HG02610 (cell line): ENCODE data around the gene TBRG1.
"Not testable (repeated sequence)": the region's sequence is repeated elsewhere in the genome, so short reads cannot be mapped to it uniquely, and the experiment has no call there.

Experiments used
- ATAC-seq: cut with Tn5 transposase; IDR thresholded peaks from one replicate; pipeline ENCODE4 v1.9.1; 2021; ENCODE audit warnings: mild to moderate bottlenecking, moderate library complexity; ENCODE audit not compliant: unreplicated experiment

TBRG1 gene, protein sequence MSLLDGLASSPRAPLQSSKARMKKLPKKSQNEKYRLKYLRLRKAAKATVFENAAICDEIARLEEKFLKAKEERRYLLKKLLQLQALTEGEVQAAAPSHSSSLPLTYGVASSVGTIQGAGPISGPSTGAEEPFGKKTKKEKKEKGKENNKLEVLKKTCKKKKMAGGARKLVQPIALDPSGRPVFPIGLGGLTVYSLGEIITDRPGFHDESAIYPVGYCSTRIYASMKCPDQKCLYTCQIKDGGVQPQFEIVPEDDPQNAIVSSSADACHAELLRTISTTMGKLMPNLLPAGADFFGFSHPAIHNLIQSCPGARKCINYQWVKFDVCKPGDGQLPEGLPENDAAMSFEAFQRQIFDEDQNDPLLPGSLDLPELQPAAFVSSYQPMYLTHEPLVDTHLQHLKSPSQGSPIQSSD

DNA sequence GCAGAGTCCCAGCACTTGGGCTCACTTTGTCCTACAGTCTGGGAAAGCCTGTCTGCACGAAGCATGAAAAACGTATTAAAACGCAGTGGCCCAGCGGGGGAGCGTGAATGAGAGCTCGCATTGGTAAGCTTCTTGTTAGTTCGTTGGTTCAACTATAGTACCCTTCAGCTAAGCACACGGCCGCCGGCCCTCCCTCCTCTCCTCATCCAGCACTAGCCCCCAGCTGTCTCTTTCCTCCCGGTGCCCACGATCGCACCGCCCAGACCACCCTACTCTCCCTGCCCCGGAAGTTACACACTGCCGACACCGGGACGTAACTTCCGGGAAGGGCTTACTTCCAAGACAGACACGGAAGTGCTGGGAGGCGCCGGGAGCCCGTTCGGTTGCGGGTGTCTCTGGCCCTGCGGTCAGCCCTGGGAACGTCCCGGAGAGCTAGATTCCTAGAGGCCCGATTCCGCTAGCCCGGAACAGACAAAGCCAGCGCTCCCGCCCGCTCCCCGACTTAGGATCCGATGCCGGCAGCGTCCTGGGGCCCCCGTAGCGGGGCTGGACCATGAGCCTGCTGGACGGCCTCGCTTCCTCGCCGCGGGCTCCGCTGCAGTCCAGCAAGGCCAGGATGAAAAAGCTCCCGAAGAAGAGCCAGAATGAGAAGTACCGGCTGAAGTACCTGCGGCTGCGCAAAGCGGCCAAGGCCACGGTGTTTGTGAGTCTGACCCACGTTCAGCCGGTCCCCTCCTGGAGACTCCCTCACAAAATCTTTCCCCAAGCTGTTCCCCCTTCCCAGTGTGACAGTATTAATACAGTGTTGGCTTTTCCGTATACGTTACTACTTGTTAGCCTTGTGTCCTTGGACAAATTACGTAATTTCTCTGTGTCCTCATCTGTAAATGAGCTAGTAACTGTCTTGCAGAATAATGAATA, at the start of gene TBRG1:
TBRG1 (plus strand) TSS at position 334 of the 921 bp plus-strand sequence; CDS start at position 554, 220 bp downstream.
- ATAC-seq = peak; percentile 98

DNA sequence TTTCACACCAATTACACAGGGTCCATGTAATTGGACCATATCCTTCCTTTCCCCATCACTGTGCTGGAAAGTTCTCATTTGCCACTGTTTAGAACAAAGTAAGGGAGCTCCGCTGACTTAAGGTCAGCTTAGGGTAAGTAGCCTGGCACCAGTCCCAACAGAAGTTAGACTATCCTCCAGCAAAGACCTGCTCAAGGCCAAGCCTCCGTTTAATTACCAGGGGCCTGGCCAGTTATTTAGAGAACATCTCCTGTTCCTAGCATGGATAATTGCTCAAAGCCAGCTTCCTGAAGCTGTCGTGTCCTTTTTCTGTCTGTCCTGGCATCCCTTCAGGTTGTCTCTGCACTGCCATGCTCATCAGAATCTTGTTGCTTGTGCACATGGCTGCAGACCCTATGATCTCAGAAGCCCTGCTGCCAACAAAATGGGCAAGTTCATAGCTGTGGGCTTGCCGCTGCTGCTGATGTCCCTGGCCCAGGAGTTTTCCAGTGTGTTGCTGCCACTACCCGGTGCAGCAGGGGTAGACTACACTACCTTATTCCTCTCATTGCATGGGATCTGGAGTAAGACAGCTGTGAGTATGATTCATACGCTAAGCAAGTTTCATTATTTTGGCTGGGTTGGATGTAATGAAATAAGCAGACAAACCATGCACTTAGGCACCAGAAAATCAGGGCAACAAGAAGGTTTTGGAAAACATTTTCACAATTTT, 44.8 kb upstream of the TBRG1 start:
- ATAC-seq = no peak

DNA sequence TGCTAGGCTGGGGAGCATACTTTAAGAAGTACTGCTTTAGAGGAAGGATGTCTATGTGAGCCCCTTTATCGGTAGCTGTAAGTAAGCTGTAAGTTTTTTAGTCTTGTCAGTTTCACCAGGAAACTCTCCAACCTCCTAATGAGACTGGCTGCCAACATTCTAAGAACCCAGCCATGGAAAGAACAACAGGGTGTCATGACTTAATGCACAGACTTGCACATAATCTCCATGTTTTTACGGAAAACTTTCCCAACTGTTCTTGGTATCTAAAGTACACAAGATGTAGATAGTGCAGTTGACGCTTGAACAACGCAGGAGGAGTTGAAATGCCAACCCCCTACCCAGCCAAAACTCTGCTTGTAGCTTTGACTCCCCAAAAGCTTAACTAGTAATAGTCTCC, 43.9 kb upstream of the TBRG1 start:
- no peak for ATAC-seq

DNA sequence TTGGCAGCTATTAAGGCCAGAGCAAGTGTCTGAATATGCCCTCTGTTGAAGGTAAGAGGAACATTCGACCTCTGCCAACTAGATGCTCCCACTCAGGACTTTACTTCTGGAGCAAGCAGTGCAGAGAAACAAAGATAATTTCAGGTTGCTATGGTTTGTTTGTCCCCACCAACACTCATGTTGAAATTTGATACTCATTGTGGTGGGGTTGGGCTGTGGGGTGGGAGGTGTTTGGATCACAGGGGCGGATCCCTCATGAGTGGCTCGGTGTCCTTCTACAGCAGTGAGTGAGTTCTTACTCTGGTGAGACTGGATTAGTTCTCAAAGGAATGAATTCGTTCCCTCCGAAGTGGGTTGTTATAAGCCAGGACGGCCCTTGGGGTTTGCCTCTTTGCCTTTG, 40.8 kb upstream of the TBRG1 start:
- ATAC-seq = no peak

DNA sequence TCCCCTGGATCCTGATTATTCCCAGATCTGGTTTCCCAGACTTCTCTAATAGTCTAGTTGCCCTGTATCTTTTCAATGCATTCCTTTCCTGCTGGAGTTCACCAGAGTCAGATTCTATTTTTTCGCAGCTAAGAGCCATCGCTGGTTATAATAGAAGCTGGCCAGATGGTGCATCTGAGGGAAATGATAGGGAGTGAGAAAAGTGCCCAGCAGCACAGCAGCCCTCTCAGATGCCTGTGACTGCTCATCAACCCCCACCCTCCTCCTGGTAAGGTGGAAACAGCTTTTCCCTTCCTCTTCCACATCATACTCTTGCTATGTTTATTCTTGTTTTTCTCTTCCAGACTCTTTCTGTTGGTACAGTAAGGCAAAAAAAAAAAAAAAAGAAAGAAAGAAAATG, 40.1 kb upstream of the TBRG1 start:
- no peak for ATAC-seq

DNA sequence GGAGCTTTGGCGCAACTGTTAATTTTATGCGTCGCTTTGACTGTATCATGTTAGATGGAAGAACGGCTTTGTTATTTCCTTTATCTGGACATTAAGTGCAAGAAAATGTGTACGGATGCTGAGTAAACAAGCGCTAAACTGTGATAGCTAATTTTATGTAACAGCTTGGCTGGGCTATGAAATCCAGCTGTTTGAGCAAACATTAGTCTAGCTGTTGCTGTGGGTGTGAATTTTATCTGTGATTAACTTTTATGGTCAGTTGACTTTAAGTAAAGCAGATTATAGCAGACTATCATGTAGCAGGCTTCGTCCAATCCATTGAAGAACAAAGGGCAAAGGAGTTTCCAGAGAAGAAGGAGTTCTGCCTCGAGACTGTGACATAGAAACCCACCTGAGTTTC, 38.9 kb upstream of the TBRG1 start:
- ATAC-seq = no peak

DNA sequence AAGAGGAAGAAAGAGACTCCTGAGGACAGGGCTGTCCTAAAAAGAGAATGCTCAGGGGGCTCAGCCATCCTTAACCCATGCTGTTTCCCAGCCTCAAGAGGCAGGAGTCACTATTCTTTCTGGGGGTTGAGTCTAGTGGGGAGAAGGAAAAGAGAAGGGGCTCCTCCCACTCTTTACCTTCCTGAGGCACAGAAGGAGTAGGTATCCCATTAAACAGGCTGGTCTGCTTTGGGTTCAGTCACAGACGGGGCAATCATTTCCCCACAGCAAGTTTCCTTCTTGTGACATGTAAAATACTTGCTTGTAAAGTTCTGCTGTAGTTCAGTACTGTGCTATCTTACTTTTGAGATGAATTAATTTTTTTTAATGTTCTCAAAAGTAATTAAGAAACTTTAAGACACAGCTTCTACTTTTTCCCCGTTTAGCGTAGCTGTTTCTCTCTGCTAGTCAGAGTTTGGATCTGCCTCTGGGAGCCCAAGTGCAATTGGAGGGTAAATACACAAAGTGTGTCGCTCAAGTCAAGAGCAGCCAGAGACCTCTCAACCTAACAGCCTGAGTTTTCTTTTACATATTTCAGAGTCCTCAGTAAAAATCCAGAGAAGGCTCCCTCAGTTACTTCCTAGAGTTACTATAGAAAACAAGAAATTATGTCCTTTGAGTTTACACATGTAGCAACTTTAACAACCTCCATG, 37.8 kb upstream of the TBRG1 start:
- ATAC-seq = no peak

DNA sequence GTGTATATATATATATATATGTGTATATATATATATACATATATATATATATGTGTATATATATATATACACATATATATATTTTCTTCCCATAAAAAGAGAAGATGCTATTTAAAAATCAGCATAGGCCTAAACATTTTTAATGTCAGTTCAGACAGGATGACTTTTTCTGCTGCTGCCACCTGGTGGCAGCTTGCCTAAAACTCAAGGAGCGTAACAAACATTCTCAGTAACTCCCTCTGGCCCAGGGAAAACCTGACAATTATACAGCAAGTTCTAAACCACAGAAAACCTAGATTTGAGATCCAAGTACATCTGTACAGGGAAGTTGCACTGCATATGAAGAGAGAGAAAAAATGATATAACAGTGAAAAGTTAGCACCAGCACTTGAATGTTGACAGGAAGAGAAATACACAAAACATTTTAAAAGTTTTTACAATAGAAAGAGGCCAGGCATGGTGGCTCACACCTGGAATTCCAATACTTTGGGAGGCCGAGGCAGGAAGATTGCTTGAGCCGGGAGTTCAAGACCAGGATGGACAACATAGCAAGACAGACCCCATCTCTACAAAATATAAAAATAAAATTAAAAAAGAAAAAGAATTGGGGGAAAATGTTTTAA, 36.3 kb upstream of the TBRG1 start:
- peak; percentile 57 for ATAC-seq

DNA sequence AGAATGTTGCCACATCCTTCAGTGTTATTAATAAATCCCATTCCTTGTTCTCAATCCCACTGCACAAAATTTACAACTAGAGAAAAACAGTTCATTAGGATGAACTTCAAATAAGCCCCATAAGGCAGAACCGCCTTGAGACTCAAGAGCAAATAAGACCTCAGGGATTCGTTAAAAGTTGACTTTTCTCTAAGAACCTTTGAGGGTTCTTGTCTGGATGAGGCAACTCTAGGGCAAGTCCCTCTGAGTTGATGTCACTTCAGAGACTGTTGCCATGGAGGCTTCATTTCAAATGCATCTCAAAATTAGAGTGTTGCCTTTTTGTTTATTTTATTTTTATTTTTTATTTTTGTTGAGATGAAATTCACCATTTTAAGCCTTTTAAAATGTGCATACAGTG, 31.2 kb upstream of the TBRG1 start:
- no peak for ATAC-seq

DNA sequence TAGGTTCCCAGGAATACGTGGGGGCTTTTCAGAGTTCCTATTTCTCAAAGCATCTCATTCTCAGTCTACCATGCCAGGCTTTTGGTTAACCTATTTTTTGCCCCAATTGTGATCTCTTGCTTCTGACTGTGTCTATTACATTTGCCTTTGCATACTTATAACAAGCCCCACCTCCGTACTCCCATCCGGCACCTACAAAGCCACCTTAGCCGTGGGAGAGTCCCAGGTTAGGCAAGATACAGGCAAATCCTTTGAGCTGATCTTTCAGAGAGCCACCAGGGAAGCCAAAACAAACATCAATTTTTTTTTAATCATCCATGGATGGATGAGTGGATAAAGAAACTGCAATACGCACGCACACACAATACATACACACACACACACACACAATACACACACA, 30.0 kb upstream of the TBRG1 start:
- ATAC-seq = no peak

DNA sequence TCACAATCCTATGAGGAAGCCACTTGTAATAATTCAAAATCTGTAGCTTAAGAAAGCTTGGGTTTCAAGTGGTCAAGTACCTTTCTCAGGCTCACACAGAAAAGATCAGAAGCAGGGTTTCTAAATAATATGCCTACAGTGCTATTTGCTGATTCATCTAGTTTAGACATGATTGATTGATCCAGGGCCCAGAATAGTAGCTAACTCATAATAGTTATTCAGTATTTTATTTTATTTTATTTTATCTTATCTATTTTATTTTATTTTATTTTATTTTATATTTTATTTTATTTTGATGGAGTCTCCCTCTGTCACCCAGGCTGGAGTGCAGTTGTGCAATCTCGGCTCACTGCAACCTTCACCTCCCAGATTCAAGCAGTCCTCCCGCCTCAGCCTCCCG, 27.4 kb upstream of the TBRG1 start:
- ATAC-seq = no peak

DNA sequence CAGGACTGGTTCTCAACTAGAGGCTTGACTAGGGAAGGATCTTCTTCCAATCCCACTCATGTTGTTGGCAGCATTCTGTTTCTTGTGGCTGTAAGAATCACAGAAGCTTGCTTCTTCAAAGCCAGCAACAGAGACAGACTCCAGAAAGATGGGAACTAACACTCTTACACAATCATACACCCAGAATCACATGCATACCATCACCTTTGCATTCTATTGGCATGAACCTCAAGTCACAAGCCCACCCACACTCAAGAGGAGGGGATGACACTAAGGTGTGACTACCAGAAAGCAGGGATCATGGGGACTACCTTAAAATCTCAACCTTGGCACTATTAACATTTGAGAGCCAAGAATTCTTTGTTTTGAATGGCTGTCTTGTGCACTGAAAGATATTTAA, 25.0 kb upstream of the TBRG1 start:
- ATAC-seq = no peak

DNA sequence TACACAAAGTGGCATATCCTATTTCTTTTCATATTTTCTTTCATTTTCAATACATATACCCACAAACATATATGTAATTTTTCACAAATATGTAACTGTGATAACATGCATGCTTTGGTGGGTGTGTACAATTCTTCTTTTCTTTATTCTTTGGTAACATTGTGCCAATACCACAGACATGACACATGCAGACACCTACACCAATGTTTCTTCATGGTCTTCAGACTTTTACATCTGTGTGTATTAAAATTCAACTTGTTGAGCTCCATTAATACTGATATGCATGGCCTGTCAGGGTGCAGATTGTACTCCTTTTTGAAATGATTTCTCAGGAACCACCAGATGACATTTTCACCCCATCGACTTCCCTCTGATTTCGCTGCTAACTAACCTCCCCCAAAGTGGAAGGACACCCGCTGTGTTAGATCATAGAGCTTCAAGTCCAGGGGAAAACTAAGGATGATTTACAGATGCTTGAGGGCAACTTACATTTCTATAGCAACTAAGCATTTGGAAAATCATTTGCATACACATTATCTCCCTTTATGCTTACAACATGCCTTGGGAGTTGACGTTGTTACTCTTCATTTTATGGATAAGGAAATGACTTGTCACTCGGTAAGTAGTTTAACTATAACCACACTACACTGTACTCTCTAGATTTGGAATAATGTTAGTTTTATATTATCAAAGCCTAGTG, 21.9 kb upstream of the TBRG1 start:
- no peak for ATAC-seq

DNA sequence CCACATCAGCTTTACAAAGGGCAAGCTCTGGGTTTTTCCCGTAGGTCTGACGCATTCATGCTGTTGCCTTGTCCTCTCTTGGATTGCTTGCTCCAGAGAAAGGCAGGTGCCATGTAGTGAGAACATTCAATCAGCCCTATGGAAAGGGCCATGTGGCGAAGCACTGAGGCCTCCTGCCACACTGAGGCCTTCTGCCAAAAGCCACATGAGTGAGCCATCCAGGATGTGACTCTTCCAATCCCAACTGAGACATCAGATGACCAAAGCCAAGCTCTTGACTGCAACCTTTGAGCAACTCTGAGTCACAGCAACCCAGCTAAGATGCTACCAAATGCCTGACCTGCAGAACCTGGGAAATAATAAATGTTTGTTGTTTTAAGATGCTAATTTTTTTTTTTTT, 20.5 kb upstream of the TBRG1 start:
- no peak for ATAC-seq

DNA sequence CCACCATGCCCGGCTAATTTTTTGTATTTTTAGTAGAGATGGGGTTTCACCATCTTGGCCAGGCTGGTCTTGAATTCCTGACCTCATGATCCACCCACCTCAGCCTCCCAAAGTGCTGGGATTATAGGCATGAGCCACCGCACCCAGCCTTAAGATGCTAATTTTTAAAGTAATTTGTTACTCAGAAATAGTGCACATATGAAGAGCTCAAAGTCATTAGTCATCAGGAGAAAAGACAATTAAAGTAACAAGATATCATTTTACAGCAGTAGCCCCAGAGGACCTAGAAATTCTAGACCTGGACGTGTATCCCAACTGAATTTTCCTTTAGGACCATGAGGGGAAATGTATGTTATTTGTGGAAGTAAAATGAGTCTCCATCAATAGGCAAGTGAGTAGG, 19.9 kb upstream of the TBRG1 start:
- ATAC-seq = not testable (repeated sequence)

DNA sequence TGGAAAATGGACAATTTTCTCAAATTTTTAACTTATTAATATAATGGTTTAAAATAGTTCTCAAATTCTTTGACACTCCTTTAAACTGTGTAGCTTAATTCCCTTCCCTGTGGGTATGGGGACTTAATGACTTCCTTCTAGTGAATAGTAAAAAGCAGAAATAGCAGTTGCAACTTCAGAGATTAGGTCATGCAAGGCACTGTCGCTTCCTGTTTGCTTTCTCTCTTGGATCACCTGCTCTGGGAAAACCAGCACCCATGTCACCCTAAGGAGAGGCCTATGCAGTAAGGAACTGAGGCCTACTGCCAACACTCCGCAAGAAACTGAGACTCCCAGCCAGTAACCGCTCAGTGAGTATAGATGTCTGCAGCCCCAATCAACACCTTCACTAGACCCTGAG, 16.9 kb upstream of the TBRG1 start:
- no peak for ATAC-seq

DNA sequence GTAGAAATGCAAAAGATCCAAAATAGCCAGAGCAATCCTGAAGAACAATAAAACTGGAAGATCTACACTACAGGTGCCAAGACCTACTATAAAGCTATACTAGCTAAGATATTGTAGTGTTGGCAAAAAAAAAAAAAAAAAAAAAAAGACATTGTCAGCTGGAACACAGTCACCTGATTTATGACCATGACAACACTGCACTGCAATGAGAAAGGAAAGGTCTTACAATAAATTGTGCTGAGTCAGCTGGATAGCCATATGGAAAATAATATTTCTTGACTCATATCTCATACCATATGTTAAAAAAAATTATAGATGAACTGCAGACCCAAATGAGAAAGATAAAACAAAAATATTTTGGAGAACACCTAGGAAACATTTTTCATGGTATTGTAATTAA, 14.5 kb upstream of the TBRG1 start:
- no peak for ATAC-seq

DNA sequence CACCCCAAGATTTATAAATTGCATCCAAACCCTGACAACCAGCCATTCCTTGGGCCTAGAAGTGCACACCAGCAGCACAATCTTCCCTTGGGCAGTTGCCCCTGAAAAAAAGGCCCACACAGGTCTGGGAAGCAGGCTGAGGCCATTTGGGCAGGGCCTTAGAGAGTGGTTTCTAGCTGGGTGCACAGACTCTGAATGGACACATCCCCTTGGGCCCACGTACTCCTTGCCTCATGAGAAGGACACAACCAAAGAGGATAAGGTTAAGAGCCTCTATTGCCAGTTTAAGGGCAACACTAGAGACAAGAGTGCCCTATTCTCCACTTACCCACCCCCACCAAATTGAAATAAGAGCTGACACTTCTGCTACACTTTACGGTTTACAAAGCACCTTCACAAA, 12.4 kb upstream of the TBRG1 start:
- no peak for ATAC-seq

DNA sequence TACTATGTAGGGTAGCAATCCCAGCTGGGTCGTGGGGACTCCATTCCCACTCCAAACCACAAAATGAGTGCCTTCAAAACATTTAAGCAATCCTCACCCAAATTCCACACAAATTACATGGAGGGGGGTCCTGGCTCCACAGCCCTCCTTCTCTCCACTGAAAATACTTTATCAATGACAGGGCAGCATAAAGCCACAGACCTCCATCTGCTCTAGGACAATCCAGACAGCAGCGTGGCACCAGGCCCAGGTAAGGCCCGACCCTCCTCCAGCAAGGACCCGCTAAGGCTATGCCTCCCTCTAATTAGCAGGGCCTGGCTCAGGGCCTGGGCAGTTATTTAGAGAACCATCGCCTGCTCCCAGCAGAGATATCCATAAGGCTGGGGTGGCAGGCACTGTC, 11.6 kb upstream of the TBRG1 start, which contains the start of gene PANX3:
PANX3 (plus strand) TSS at position 365 of the 400 bp plus-strand sequence. CDS start 129 bp downstream, outside the sequence.
- ATAC-seq = no peak

DNA sequence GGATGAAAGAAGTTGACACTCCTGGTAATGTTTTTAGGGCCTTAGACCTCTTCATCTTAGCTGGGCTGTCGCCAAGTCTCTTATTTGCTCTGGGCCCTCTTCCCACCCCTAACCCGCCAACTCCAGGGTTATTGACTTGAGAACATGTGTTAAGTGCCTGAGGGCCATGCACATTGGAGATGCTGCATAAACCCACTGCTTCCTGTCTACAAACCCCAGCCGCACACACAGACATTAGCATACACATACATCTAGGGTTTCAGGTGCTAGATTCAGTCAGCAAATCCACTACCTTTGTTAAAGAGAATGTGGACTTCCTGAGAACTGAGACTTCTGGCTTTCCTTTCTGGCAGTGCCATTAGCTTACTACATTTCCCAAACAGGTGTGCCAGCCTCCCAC, 10.6 kb upstream of the TBRG1 start:
- ATAC-seq = peak; percentile 54
